GM11168 (cell line): ENCODE results near the gene STIM1.

Experiments used
- in situ Hi-C: fragments of 300-500 bp; cut with MboI; formaldehyde crosslinking; loops from one replicate; pipeline ENCODE4 v1.12.0; 2022; ENCODE audit warnings: low sequenced_read_pairs; ENCODE audit not compliant: unreplicated experiment

The STIM1 gene

GRCh38 chr11:3939211-3939610 is 83.7 kb downstream of the STIM1 start:
- in situ Hi-C loops = no loop called here

- in situ Hi-C loops = no loop called here
These were observed 84.3 kb downstream of the STIM1 start for GRCh38 chr11:3939651-3940190.

- in situ Hi-C loops = no loop called here
These were observed 86.9 kb downstream of the STIM1 start for GRCh38 chr11:3942160-3942955.

GRCh38 chr11:3942956-3943497 is 87.6 kb downstream of the STIM1 start:
- in situ Hi-C loops = no loop called here

GRCh38 chr11:3944198-3944597 is 88.7 kb downstream of the STIM1 start:
- in situ Hi-C loops = no loop called here

- in situ Hi-C loops = no loop called here
These were observed 91.1 kb downstream of the STIM1 start for GRCh38 chr11:3946455-3947017.

- in situ Hi-C loops = no loop called here
These were observed 91.6 kb downstream of the STIM1 start for GRCh38 chr11:3947061-3947460.

- in situ Hi-C loops = no loop called here
These were observed 93.7 kb downstream of the STIM1 start for GRCh38 chr11:3949125-3949524.

GRCh38 chr11:3950996-3951660 is 95.7 kb downstream of the STIM1 start:
- in situ Hi-C loops = no loop called here

GRCh38 chr11:3952715-3953114 is 97.3 kb downstream of the STIM1 start:
- in situ Hi-C loops = no loop called here

GRCh38 chr11:3953327-3953726 is 97.9 kb downstream of the STIM1 start:
- in situ Hi-C loops = no loop called here

- in situ Hi-C loops = no loop called here
These were observed 99.2 kb downstream of the STIM1 start for GRCh38 chr11:3954448-3955298.

- in situ Hi-C loops = no loop called here
These were observed 99.8 kb downstream of the STIM1 start for GRCh38 chr11:3955299-3955665.

GRCh38 chr11:3956038-3956437 is 100.6 kb downstream of the STIM1 start:
- in situ Hi-C loops = no loop called here

- in situ Hi-C loops = no loop called here
These were observed 101.3 kb downstream of the STIM1 start for GRCh38 chr11:3956748-3957147.

- in situ Hi-C loops = no loop called here
These were observed 102.0 kb downstream of the STIM1 start for GRCh38 chr11:3957437-3957836.

GRCh38 chr11:3958281-3958680 is 102.8 kb downstream of the STIM1 start:
- in situ Hi-C loops = no loop called here

GRCh38 chr11:3959015-3959902 is 103.8 kb downstream of the STIM1 start:
- in situ Hi-C loops = no loop called here

- in situ Hi-C loops = loop anchor here (10.0 kb wide), 1 partner anchor 105 kb away; the partner anchor contains the start of gene STIM1
These were observed 104.4 kb downstream of the STIM1 start for GRCh38 chr11:3959903-3960265.
